GM23248 (cell line): ENCODE results near the gene TENM4.

Experiments used
- EZH2 ChIP-seq: fragments of 200-600 bp; sonication (generic); IDR thresholded peaks from 2 replicates; pipeline ENCODE4 v1.6.1; 2018; ENCODE audit warnings: antibody characterized with exemption, mild to moderate bottlenecking; ENCODE audit not compliant: insufficient read depth, poor library complexity, severe bottlenecking
- EZH2phosphoT487 ChIP-seq: fragments of 200-600 bp; sonication (generic); IDR thresholded peaks from 2 replicates; pipeline ENCODE4 v1.6.1; 2018; ENCODE audit warnings: antibody characterized with exemption, moderate library complexity, mild to moderate bottlenecking, low read depth; ENCODE audit not compliant: insufficient read depth

DNA sequence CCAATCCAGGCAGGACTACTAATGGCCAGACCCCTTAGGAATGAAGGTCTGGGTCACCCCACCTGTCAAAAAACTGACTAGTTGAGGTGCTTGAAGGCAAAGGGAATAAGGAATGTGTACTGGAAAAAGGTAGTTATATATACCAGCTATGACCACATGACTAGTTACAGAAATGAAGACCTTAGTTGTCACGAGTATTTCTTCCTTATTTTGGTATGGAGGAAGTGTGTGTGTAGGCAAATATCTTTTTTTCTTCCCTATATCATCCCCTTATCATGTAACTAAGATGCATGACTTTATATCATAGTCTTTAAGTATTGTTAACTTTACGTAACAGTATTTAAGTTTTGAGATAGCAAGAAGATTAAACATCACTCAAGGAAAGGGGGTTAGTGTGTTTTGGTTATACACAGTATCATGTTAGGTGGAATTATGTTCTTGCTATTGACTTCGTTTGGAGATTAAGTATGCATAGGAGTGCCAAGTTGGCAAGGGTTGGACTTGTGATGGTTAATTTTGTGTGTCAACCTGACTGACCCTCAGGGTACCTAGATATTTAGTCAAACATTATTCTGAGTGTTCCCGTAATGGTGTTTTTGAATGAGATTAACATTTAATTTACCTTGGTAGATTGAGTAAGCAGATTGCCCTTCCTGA, 828.0 kb downstream of the TENM4 start:
- TF ChIP-seq EZH2 (no peak), EZH2phosphoT487 (no peak)
